ENCODE data around the gene FAM53B.

Gene FAM53B

DNA sequence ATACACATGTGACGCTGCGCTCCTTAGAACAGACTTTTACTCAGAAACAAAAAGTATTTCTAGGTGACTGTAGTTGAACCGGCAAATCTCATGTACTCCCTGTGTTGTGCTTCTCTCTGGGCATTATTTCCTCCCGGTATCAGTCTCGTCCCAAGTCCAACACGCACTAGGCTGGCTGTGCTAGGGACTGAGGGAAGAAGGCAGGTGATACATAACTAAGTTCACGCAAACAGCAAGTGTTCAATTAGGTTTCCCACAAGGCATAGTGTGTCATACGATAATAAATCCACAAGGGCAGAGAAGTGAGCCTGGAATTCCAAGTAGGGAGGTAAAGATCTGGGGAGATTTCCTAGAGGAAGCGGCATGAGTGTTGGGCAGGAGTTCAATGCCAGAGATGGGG lies 20.4 kb downstream of the FAM53B start:
- H3K9ac ChIP-seq (ENCODE audit: low read length) = no peak overlapping the region

DNA sequence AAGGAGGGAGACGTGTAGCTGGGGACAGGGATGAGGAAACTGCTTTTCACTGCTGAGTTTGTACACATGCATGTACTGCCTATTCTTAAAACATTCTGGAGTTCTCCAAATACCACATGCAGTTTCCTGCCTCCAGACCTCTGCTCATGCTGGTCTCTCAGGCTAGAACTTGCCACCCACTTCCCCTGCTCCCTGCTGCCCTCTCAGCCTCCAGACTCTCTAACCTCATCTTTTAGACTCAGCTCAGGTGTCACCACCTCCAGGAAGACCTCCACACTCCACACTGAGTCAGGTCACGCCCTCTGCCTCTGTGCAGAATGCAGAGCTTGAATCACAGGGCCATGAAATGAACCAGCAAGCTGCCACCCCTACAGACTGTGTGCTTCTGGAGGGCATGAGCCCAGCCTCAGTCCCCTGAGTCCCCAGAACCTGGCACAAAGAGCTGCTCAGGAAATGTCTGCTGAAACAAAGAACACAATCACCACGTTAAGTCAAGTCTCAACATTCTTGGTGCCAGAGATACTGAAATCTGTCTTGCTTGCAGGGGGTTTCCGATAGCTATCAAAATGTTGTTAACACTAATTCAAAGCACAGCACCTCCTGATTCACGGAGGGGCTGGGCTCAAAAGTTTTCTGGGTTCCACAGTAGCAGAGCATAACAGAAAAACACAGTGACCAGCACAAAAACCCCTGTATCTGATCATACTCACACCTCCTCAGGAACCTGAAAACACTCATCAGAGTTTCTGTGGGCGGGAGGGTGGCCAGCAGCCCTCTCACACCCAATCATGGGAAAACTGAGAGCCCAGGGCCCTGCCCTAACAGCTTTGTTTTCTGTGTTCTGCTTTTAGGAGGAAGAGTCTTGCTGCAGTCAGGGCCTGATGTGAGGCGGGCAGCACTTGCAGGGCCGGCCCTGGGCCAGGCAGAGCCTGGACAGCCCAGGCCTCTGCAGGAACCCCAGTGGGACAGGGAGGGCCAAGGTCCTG lies 21.1 kb downstream of the FAM53B start:
- Histone ChIP-seq H3K27ac (ENCODE audit: low read depth, low read length) (peak overlapping the region; percentile 21), H3K9ac (ENCODE audit: low read length) (peak overlapping the region; percentile 3), H3K4me3 (ENCODE audit: low read depth in 1 of 2, low read length in 2 of 2) (no peak overlapping the region), H3K4me1 (ENCODE audit: insufficient read depth, low read length) (peaks cover 73% of the 10 kb centered on the region), H3K9me3 (ENCODE audit: low read length) (no peaks in the 10 kb centered on the region), H3K36me3 (ENCODE audit: insufficient read depth, low read length) (no peaks in the 10 kb centered on the region), H3K27me3 (ENCODE audit: control insufficient read depth in 1 of 2, insufficient read depth in 2 of 2, low read length in 2 of 2) (no peaks in the 10 kb centered on the region)

More for the DNA sequence above, 20.4 kb downstream of the FAM53B start:
- Histone ChIP-seq H3K9me3 (ENCODE audit: low read length) (no peaks in the 10 kb centered on the region), H3K4me1 (ENCODE audit: insufficient read depth, low read length) (peaks cover 72% of the 10 kb centered on the region), H3K27ac (ENCODE audit: low read depth, low read length) (peak overlapping the region; percentile 21), H3K4me3 (ENCODE audit: low read depth in 1 of 2, low read length in 2 of 2) (no peak overlapping the region), H3K36me3 (ENCODE audit: insufficient read depth, low read length) (no peaks in the 10 kb centered on the region), H3K27me3 (ENCODE audit: control insufficient read depth in 1 of 2, insufficient read depth in 2 of 2, low read length in 2 of 2) (no peaks in the 10 kb centered on the region)

DNA sequence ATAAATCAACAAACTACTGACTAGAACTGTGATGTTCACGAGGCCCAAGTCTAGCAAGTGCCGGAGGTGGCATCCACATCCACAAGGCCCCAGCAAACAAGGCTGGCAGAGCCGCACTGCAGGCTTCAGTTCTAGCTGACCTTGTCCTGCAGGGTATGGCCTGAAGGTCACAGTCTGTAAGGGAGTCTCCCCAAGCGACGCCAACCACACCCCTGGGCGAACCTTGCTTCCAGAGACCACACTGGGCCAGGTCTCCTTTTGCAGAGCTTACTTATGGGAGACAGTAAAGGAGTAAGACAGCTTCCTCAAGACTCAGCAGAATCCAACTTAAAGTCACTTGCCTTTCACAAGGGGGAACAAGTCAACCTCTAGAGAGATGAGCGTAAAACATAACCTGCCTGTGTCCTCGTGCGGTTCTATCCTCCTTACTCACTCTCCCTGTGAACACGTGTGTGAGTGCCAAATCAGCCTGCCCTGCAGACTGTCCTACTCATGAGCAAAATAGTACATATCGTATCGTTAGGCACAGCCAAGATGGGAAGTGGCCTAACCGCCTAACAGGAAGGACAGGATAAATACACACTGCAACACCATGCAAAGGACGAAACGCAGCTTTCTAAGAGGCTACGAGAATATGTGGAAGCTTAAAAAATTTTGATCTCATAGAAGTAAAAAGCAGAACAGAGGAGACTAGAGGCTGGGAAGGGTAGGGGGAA lies 22.7 kb downstream of the FAM53B start:
- peaks cover 5% of the 10 kb centered on the region for H3K36me3 ChIP-seq (ENCODE audit: insufficient read depth, low read length)
- peak overlapping the region; percentile 57 for H3K27ac ChIP-seq (ENCODE audit: low read depth, low read length)
- H3K4me3 ChIP-seq (ENCODE audit: low read depth in 1 of 2, low read length in 2 of 2) = no peak overlapping the region
- H3K9ac ChIP-seq (ENCODE audit: low read length) = peak overlapping the region; percentile 12
- H3K4me1 ChIP-seq (ENCODE audit: insufficient read depth, low read length) = peaks cover 77% of the 10 kb centered on the region
- no peaks in the 10 kb centered on the region for H3K27me3 ChIP-seq (ENCODE audit: control insufficient read depth in 1 of 2, insufficient read depth in 2 of 2, low read length in 2 of 2)
- no peaks in the 10 kb centered on the region for H3K9me3 ChIP-seq (ENCODE audit: low read length)

- Histone ChIP-seq H3K27me3 (ENCODE audit: control insufficient read depth in 1 of 2, insufficient read depth in 2 of 2, low read length in 2 of 2) (no peaks in the 10 kb centered on the region), H3K9ac (ENCODE audit: low read length) (no peak overlapping the region), H3K9me3 (ENCODE audit: low read length) (no peaks in the 10 kb centered on the region), H3K27ac (ENCODE audit: low read depth, low read length) (peak overlapping the region; percentile 3), H3K4me3 (ENCODE audit: low read depth in 1 of 2, low read length in 2 of 2) (no peak overlapping the region), H3K4me1 (ENCODE audit: insufficient read depth, low read length) (peaks cover 76% of the 10 kb centered on the region), H3K36me3 (ENCODE audit: insufficient read depth, low read length) (peaks cover 5% of the 10 kb centered on the region)
Observed at GRCh38 chr10:124719213-124719851, 24.8 kb downstream of the FAM53B start.

DNA sequence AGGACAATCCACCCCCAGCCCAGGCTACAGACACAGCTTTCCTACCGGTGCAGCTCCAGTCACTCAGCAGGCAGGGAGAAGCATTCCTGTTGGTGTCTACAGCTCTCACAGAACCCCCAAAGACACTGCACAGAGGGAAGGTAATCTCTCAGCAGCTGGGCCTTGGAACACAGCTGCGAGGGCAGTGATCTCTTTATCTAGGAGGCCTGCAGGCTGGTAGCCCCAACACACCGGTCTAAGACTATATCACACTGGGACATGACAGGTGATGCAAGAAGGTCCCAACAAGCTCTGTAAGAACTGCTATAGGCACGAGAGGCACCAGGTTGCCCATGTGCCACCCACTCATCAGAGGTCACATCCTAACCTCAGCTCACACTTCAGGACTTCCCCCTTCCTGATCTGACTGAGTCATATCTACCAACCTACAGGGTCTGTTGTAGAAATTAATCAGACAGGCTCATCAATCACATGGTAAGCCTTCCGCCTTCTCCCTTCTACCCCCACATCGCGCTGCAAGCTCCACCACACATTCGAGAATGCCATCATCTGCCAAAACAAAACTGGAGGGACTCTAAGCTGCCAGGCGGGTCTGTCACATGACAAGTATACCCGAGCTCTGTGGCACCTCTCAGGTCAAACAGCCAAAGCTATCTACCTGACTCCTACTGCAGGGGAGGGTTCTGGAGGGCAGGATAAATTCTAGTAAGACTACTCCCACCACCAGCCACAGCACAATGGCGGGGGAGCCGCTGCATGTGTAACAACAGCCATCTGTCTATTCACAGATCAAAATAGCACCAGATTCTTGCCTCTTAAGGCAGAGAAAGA lies 26.1 kb downstream of the FAM53B start:
- Histone ChIP-seq H3K36me3 (ENCODE audit: insufficient read depth, low read length) (peaks cover 5% of the 10 kb centered on the region), H3K4me3 (ENCODE audit: low read depth in 1 of 2, low read length in 2 of 2) (no peak overlapping the region), H3K4me1 (ENCODE audit: insufficient read depth, low read length) (peaks cover 64% of the 10 kb centered on the region), H3K9me3 (ENCODE audit: low read length) (no peaks in the 10 kb centered on the region), H3K27ac (ENCODE audit: low read depth, low read length) (no peak overlapping the region), H3K27me3 (ENCODE audit: control insufficient read depth in 1 of 2, insufficient read depth in 2 of 2, low read length in 2 of 2) (no peaks in the 10 kb centered on the region), H3K9ac (ENCODE audit: low read length) (no peak overlapping the region)

DNA sequence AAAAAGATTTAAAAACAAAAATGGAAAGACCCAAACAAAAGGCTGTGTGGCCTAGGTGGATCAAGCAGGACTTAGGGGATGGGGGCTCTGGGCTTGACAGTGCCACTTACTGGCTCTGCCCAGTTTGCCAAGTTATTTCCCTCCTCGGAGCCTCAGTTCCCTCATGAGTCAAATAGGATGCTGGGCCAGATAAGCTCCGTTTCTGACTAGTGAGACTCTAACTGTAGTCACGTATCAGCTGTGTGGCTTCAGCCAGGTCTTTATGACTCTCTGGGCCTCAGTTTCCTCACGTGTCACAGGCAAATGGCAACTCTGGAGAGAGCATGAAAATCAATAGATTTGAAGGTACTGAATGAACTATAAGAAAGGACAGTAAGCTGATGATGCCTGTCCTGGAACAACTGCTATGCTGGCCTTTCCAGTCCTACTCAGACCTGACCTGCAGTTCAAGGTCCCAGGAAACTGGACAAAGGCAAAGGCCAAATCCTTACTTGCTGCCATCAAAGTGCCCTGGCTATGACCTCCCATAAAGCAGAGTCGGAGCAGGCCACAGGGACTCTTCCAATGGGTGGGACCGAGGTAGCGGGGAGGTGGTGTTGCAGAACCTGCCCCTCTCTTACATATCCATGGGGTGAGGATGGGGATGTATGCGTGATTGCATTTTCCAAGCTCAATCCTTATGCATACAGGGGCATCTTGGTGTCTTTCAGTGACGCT lies 27.0 kb downstream of the FAM53B start:
- Histone ChIP-seq H3K4me1 (ENCODE audit: insufficient read depth, low read length) (peaks cover 57% of the 10 kb centered on the region), H3K4me3 (ENCODE audit: low read depth in 1 of 2, low read length in 2 of 2) (no peak overlapping the region), H3K27ac (ENCODE audit: low read depth, low read length) (no peak overlapping the region), H3K36me3 (ENCODE audit: insufficient read depth, low read length) (peaks cover 5% of the 10 kb centered on the region), H3K27me3 (ENCODE audit: control insufficient read depth in 1 of 2, insufficient read depth in 2 of 2, low read length in 2 of 2) (no peaks in the 10 kb centered on the region), H3K9me3 (ENCODE audit: low read length) (no peaks in the 10 kb centered on the region), H3K9ac (ENCODE audit: low read length) (no peak overlapping the region)

- H3K27me3 ChIP-seq (ENCODE audit: control insufficient read depth in 1 of 2, insufficient read depth in 2 of 2, low read length in 2 of 2) = no peaks in the 10 kb centered on the region
- no peak overlapping the region for H3K9ac ChIP-seq (ENCODE audit: low read length)
- H3K4me1 ChIP-seq (ENCODE audit: insufficient read depth, low read length) = peaks cover 51% of the 10 kb centered on the region
- no peaks in the 10 kb centered on the region for H3K9me3 ChIP-seq (ENCODE audit: low read length)
- H3K36me3 ChIP-seq (ENCODE audit: insufficient read depth, low read length) = peaks cover 5% of the 10 kb centered on the region
- H3K27ac ChIP-seq (ENCODE audit: low read depth, low read length) = no peak overlapping the region
- H3K4me3 ChIP-seq (ENCODE audit: low read depth in 1 of 2, low read length in 2 of 2) = no peak overlapping the region
Observed at GRCh38 chr10:124716369-124716768, 27.8 kb downstream of the FAM53B start.

- H3K36me3 ChIP-seq (ENCODE audit: insufficient read depth, low read length) = peaks cover 5% of the 10 kb centered on the region
- no peak overlapping the region for H3K27ac ChIP-seq (ENCODE audit: low read depth, low read length)
- no peak overlapping the region for H3K9ac ChIP-seq (ENCODE audit: low read length)
- no peak overlapping the region for H3K4me3 ChIP-seq (ENCODE audit: low read depth in 1 of 2, low read length in 2 of 2)
- no peaks in the 10 kb centered on the region for H3K27me3 ChIP-seq (ENCODE audit: control insufficient read depth in 1 of 2, insufficient read depth in 2 of 2, low read length in 2 of 2)
- peaks cover 48% of the 10 kb centered on the region for H3K4me1 ChIP-seq (ENCODE audit: insufficient read depth, low read length)
- no peaks in the 10 kb centered on the region for H3K9me3 ChIP-seq (ENCODE audit: low read length)
Observed at GRCh38 chr10:124715439-124715838, 28.7 kb downstream of the FAM53B start.

- Histone ChIP-seq H3K9me3 (ENCODE audit: low read length) (no peaks in the 10 kb centered on the region), H3K36me3 (ENCODE audit: insufficient read depth, low read length) (peaks cover 5% of the 10 kb centered on the region), H3K27me3 (ENCODE audit: control insufficient read depth in 1 of 2, insufficient read depth in 2 of 2, low read length in 2 of 2) (no peaks in the 10 kb centered on the region), H3K4me3 (ENCODE audit: low read depth in 1 of 2, low read length in 2 of 2) (no peak overlapping the region), H3K27ac (ENCODE audit: low read depth, low read length) (no peak overlapping the region), H3K9ac (ENCODE audit: low read length) (no peak overlapping the region), H3K4me1 (ENCODE audit: insufficient read depth, low read length) (peaks cover 54% of the 10 kb centered on the region)
Observed at GRCh38 chr10:124713679-124714255, 30.4 kb downstream of the FAM53B start.

DNA sequence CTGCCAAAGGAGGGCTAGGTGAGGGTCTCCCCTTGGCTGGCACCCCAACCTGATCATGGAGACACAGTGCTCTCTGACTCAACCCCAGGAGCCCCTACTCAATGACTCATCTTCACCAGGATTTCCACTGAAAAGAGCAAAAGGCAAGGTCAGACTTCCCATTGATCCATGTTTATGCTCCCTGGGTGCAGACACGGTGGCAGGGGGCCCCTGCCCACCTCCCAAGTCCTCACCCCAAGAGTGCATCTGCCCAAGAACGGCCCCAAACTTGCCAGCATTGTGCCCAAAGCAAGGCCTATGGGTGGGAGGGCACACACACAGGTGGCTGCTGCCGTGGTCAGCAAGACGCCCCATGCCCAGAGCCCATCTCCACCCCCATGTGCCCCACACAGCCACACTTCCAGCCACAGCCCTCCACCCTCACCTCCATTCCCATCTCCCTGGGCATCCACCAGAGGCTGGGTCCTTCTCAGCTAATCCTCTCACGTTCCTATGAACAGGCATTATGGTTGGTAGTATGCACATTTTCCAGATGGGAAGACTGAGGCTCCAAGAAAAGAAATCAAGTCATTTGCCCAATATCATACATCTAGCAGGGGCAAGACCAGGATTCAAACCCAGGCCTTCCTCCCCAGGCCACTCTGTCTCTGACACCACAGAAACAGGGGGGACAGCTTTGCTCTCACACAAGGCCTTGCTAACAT lies 31.3 kb downstream of the FAM53B start:
- Histone ChIP-seq H3K27ac (ENCODE audit: low read depth, low read length) (no peak overlapping the region), H3K9ac (ENCODE audit: low read length) (no peak overlapping the region), H3K4me3 (ENCODE audit: low read depth in 1 of 2, low read length in 2 of 2) (no peak overlapping the region)

More for the DNA sequence above, 31.3 kb downstream of the FAM53B start:
- H3K36me3 ChIP-seq (ENCODE audit: insufficient read depth, low read length) = peaks cover 5% of the 10 kb centered on the region
- H3K27me3 ChIP-seq (ENCODE audit: control insufficient read depth in 1 of 2, insufficient read depth in 2 of 2, low read length in 2 of 2) = no peaks in the 10 kb centered on the region
- no peaks in the 10 kb centered on the region for H3K9me3 ChIP-seq (ENCODE audit: low read length)
- H3K4me1 ChIP-seq (ENCODE audit: insufficient read depth, low read length) = peaks cover 54% of the 10 kb centered on the region
